H1 (cell line): ENCODE data around the gene RABEP2. TPM values are rescaled to one million over a fixed set of nuclear protein-coding genes. Genes with fewer than 3 reads are reported as not detected.

Experiments
- ASH2L ChIP-seq: fragments of 200-600, 300-600 bp; sonication (generic); IDR thresholded peaks from one replicate; pipeline ENCODE4 v1.7.1; 2017; ENCODE audit warnings: low read length
- CBX5 ChIP-seq: fragments of 300-800, 300-1000 bp; sonication (generic); IDR thresholded peaks from 2 replicates; pipeline ENCODE4 v1.7.1; 2016; ENCODE audit warnings: antibody characterized with exemption, low read length, low read depth
- CHD1 ChIP-seq: IDR thresholded peaks from 2 replicates; pipeline ENCODE4 v1.6.1; 2012; ENCODE audit warnings: low read depth, low read length, improper control_type of control experiment
- CHD2 ChIP-seq: IDR thresholded peaks from 2 replicates; pipeline ENCODE4 v1.6.1; 2012; ENCODE audit warnings: low read length, improper control_type of control experiment
- CREB1 ChIP-seq: IDR thresholded peaks from 2 replicates; pipeline ENCODE4 v1.6.1; 2012; ENCODE audit warnings: inconsistent platforms
- EGR1 ChIP-seq: IDR thresholded peaks from 2 replicates; pipeline ENCODE4 v1.6.1; 2011; ENCODE audit warnings: low read depth, low read length, borderline replicate concordance
- GTF2F1 ChIP-seq: IDR thresholded peaks from 2 replicates; pipeline ENCODE4 v1.6.1; 2012; ENCODE audit warnings: low read depth, low read length, improper control_type of control experiment, borderline replicate concordance
- HDAC2 ChIP-seq, 2 experiments: fragments of 300-600 bp in 1 of 2; sonication (generic) in 1 of 2; IDR thresholded peaks; 2 replicates each; pipeline ENCODE4 v1.6.1; 2011 to 2012; ENCODE audit warnings: low read depth in 2 of 2, low read length in 2 of 2, mild to moderate bottlenecking in 2 of 2, moderate library complexity in 2 of 2, borderline replicate concordance in 1 of 2, inconsistent platforms in 1 of 2
- KDM5A ChIP-seq: fragments of 200-600 bp; IDR thresholded peaks from 2 replicates; pipeline ENCODE4 v1.7.1; 2012; ENCODE audit warnings: mild to moderate bottlenecking, low read length, inconsistent platforms, mixed read lengths
- MAFK ChIP-seq: IDR thresholded peaks from 2 replicates; pipeline ENCODE4 v1.6.1; 2012; ENCODE audit warnings: low read depth, mild to moderate bottlenecking, improper control_type of control experiment, low read length
- NANOG ChIP-seq: IDR thresholded peaks from 2 replicates; pipeline ENCODE4 v1.6.1; 2011; ENCODE audit warnings: low read length, low read depth, mild to moderate bottlenecking, inconsistent platforms; ENCODE audit not compliant: insufficient read depth, poor library complexity, severe bottlenecking
- NRF1 ChIP-seq: IDR thresholded peaks from 2 replicates; pipeline ENCODE4 v1.6.1; 2011; ENCODE audit warnings: mild to moderate bottlenecking, low read depth, low read length, improper control_type of control experiment
- PHF8 ChIP-seq: fragments of 200-600 bp; sonication (generic); conservative IDR thresholded peaks from 2 replicates; pipeline ENCODE4 v1.7.1; 2012; ENCODE audit warnings: low read depth, mild to moderate bottlenecking, inconsistent platforms, low read length, moderate library complexity
- POU5F1 ChIP-seq: IDR thresholded peaks from 2 replicates; pipeline ENCODE4 v1.6.1; 2011; ENCODE audit warnings: low read depth, mild to moderate bottlenecking, low read length, moderate library complexity
- RFX5 ChIP-seq: IDR thresholded peaks from 2 replicates; pipeline ENCODE4 v1.6.1; 2011; ENCODE audit warnings: low read depth, low read length, improper control_type of control experiment, borderline replicate concordance
- SP1 ChIP-seq: IDR thresholded peaks from 2 replicates; pipeline ENCODE4 v1.6.1; 2011; ENCODE audit warnings: low read depth, low read length
- SP2 ChIP-seq: IDR thresholded peaks from 2 replicates; pipeline ENCODE4 v1.6.1; 2012; ENCODE audit warnings: mild to moderate bottlenecking, low read length, inconsistent platforms
- SRF ChIP-seq: IDR thresholded peaks from 2 replicates; pipeline ENCODE4 v1.6.1; 2011; ENCODE audit warnings: mild to moderate bottlenecking, low read depth, low read length, moderate library complexity
- TBP ChIP-seq: IDR thresholded peaks from 2 replicates; pipeline ENCODE4 v1.6.1; 2011; ENCODE audit warnings: low read depth, low read length, improper control_type of control experiment
- polyA plus RNA-seq, 7 experiments: library from polyadenylated mRNA; depleted of rRNA in 3 of 7; stranded (reverse) in 5 of 7; unstranded in 2 of 7; fragments of >200 nt in 5 of 7; fragments of 200-250 nt in 2 of 7; gene quantifications; 1 replicate in 5 of 7; 2 replicates in 1 of 7; 4 replicates in 1 of 7; pipeline versions ENCODE4 v1.2.1 to v1.2.3, GENCODE V29; 2011 to 2013; ENCODE audit warnings: missing spikeins in 2 of 7, mixed read lengths in 2 of 7
- total RNA-seq: library from RNA; stranded (reverse); fragmentation: NEBNext Ultra II Directional; extraction: Animal tissue kit (Norgen Biotek cat#: 25700); gene quantifications from 2 replicates; pipeline ENCODE4 v1.2.1, GENCODE V29; 2021
- TF ChIP-seq, protein P1 (sequence below): IDR thresholded peaks from 2 replicates; pipeline ENCODE4 v1.6.1; 2012; ENCODE audit warnings: inconsistent platforms

The RABEP2 gene
- total and polyA plus RNA-seq, 2 of the 8 experiments (the other 6 are each of a cell fraction or from before 2014, with no cell fraction given) = 10.4 to 14.9 TPM

DNA sequence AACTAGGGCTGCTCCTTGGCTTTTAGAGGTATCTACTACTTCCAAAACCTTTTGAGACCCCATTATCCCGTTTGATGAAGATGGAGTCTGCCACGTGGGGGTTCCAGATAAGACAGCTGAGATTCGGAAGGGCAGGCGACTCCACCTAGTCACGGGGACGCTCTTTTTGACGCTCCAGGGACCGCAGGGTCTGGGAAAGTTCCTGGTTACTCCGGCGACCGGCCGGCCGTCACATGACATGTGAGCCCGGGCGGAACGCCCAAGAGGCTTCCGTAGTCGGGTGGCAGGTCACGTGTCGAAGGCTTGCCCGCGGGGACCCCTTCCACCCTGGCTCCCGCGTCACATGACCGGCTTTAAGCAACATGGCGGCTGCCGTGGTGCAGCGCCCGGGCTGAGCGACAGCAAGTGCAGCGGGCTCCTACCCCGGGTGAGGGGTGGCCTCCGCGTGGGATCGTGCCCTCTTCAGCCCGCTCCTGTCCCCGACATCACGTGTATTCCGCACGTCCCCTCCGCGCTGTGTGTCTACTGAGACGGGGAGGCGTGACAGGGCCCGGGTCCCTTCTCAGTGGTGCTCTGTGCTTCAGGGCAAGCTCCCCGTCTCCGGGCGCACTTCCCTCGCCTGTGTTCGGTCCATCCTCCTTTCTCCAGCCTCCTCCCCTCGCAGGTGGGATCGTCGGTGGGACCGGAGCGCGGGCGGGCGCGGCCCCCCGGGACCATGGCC is 49.6 kb upstream of the RABEP2 start, which contains the start of gene SPNS1 (continued):
- no peak for TF ChIP-seq GTF2F1
- TF ChIP-seq, protein P1, sequence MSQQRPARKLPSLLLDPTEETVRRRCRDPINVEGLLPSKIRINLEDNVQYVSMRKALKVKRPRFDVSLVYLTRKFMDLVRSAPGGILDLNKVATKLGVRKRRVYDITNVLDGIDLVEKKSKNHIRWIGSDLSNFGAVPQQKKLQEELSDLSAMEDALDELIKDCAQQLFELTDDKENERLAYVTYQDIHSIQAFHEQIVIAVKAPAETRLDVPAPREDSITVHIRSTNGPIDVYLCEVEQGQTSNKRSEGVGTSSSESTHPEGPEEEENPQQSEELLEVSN = peak; percentile 70
- peak; percentile 6 to 99; a peak in 2 of 4 replicates for TF ChIP-seq HDAC2 (IDR thresholded peaks at IDR 0.05; ENCODE audit: borderline replicate concordance in 1 of 2, low read depth in 2 of 2, low read length in 2 of 2)
- TF ChIP-seq CHD1 = no peak
- 0 out of 2 replicates have a peak, but pooled peaks have one; percentile 1 for TF ChIP-seq POU5F1
- TF ChIP-seq SP1 = peak; percentile 64; the same call in 1 of the 2 replicates
- TF ChIP-seq ASH2L = peak; percentile 74
- TF ChIP-seq CBX5 = no peak
- peak; percentile 100 for TF ChIP-seq KDM5A
- no peak for TF ChIP-seq MAFK
- TF ChIP-seq EGR1 = 0 out of 2 replicates have a peak, but pooled peaks have one; percentile 38
- peak; percentile 66 for TF ChIP-seq CREB1
- peak; percentile 89 for TF ChIP-seq PHF8
- TF ChIP-seq SRF = no peak
- TF ChIP-seq NRF1 = 0 out of 2 replicates have a peak, but pooled peaks have one; percentile 5
- no peak for TF ChIP-seq SP2
- peak; percentile 46 for TF ChIP-seq NANOG
- TF ChIP-seq RFX5 = no peak
- peak; percentile 8; the same call in 1 of the 2 replicates for TF ChIP-seq CHD2
- TF ChIP-seq TBP = peak; percentile 86
